Measurements from ENCODE around the gene CLECL1. TPM values are rescaled to one million over a fixed set of nuclear protein-coding genes. Genes with fewer than 3 reads are reported as not detected.

The CLECL1 gene
- total and polyA plus RNA-seq, 2 of the 13 experiments (the other 11 are each of a cell fraction or from before 2014, with no cell fraction given) = not detected

- H3K4me2 ChIP-seq (ENCODE audit: low read depth, low read length) = no peak overlapping the region
- H3K9ac ChIP-seq (ENCODE audit: insufficient read depth, low read depth, low read length) = no peak overlapping the region
- peaks cover 0 to 6% of the 10 kb centered on the region in 2 experiments; a peak in 2 of 5 replicates for H3K27me3 ChIP-seq (ENCODE audit: control insufficient read depth in 1 of 2, insufficient read depth in 2 of 2, low read length in 2 of 2)
- no peaks in the 10 kb centered on the region for H3K9me3 ChIP-seq (ENCODE audit: low read length)
- no peaks in the 10 kb centered on the region for H3K36me3 ChIP-seq (replicated peaks in 1 of 2; ENCODE audit: control insufficient read depth in 1 of 2, insufficient read depth in 2 of 2, low read length in 2 of 2)
- in situ Hi-C loops (cut with HindIII; ENCODE audit: extremely low pct_ligation_motif_present, low pct_unique_long_range_greater_than_20kb) (loop anchor here (10.0 kb wide), 1 partner anchor 379 kb away; the partner anchor contains the start of gene CLEC7A), intact Hi-C loops (cut with micrococcal nuclease; ENCODE audit: unreplicated experiment) (no loop called here)
- ATAC-seq = no peak
- 1% methylated on average over 2 of the region's 2 CpGs for WGBS (ENCODE audit: low lambda C conversion rate)
- H3K79me2 ChIP-seq (ENCODE audit: insufficient read depth, low read length) = no peaks in the 10 kb centered on the region
- POLR2A ChIA-PET = no interaction called here
- CTCF ChIA-PET (ENCODE audit: low intra/inter-chr PET ratio, low total read pairs) = no interaction called here
- H4K20me1 ChIP-seq (ENCODE audit: insufficient read depth, low read length) = no peaks in the 10 kb centered on the region
- H3K27ac ChIP-seq (ENCODE audit: extremely low read length, insufficient read depth, low read length) = no peak overlapping the region
- no peak overlapping the region for H2AFZ ChIP-seq (ENCODE audit: low read length)
- no peak for DNase-seq (ENCODE audit: low spot score)
- no peak overlapping the region for H3K4me3 ChIP-seq (replicated peaks in 1 of 3; ENCODE audit: insufficient read depth in 1 of 3, low read depth in 2 of 3, low read length in 3 of 3)
- no TSS peak for BruUV-seq (replicated peaks)
- H3K4me1 ChIP-seq (ENCODE audit: insufficient read depth, low read length) = no peaks in the 10 kb centered on the region
- no peak for TF ChIP-seq NFE2 (CRISPR knock-in tag; IDR thresholded peaks at IDR 0.05)
- peak; percentile 27; the same call in 1 of the 2 replicates for TF ChIP-seq CREB1 (IDR thresholded peaks at IDR 0.05)
- TF ChIP-seq CREB1 (CRISPR knock-in tag; IDR thresholded peaks at IDR 0.05) = no peak
- FAIRE-seq = no peak
These were observed 23.3 kb upstream of the CLECL1 start for GRCh38 chr12:9756170-9756569.

GRCh38 chr12:9755567-9755966 lies 22.7 kb upstream of the CLECL1 start:
- in situ Hi-C loops (cut with HindIII; ENCODE audit: extremely low pct_ligation_motif_present, low pct_unique_long_range_greater_than_20kb) = loop anchor here (10.0 kb wide), 1 partner anchor 379 kb away; the partner anchor contains the start of gene CLEC7A
- TF ChIP-seq MEIS2 (CRISPR knock-in tag; IDR thresholded peaks at IDR 0.05) (no peak), BRD4 (CRISPR knock-in tag; IDR thresholded peaks at IDR 0.05) (no peak), MLXIP (CRISPR knock-in tag; IDR thresholded peaks at IDR 0.05; ENCODE audit: borderline replicate concordance) (no peak)
- Histone ChIP-seq H3K79me2 (ENCODE audit: insufficient read depth, low read length) (no peaks in the 10 kb centered on the region), H2AFZ (ENCODE audit: low read length) (no peak overlapping the region), H3K4me1 (ENCODE audit: insufficient read depth, low read length) (no peaks in the 10 kb centered on the region), H3K36me3 (replicated peaks in 1 of 2; ENCODE audit: control insufficient read depth in 1 of 2, insufficient read depth in 2 of 2, low read length in 2 of 2) (no peaks in the 10 kb centered on the region), H3K27me3 (ENCODE audit: control insufficient read depth in 1 of 2, insufficient read depth in 2 of 2, low read length in 2 of 2) (peaks cover 0 to 6% of the 10 kb centered on the region in 2 experiments; a peak in 2 of 5 replicates), H3K4me2 (ENCODE audit: low read depth, low read length) (no peak overlapping the region), H3K4me3 (replicated peaks in 1 of 3; ENCODE audit: insufficient read depth in 1 of 3, low read depth in 2 of 3, low read length in 3 of 3) (no peak overlapping the region), H3K9me3 (ENCODE audit: low read length) (no peaks in the 10 kb centered on the region), H3K27ac (ENCODE audit: extremely low read length, insufficient read depth, low read length) (no peak overlapping the region), H3K9ac (ENCODE audit: insufficient read depth, low read depth, low read length) (no peak overlapping the region), H4K20me1 (ENCODE audit: insufficient read depth, low read length) (no peaks in the 10 kb centered on the region)
- ATAC-seq = no peak
- POLR2A ChIA-PET = no interaction called here
- intact Hi-C loops (cut with micrococcal nuclease; ENCODE audit: unreplicated experiment) = no loop called here
- no peak for DNase-seq (ENCODE audit: low spot score)
- CTCF ChIA-PET (ENCODE audit: low intra/inter-chr PET ratio, low total read pairs) = no interaction called here
- 24% methylated on average over 2 of the region's 2 CpGs for WGBS (ENCODE audit: low lambda C conversion rate)
- no TSS peak for BruUV-seq (replicated peaks)
- no peak for FAIRE-seq

Measured in HepG2 (cell line).